Measurements from ENCODE around the gene KCNA1. TPM values are rescaled to one million over a fixed set of nuclear protein-coding genes. Genes with fewer than 3 reads are reported as not detected.

The KCNA1 gene
- total and polyA plus RNA-seq, 9 donors: 0.01 to 0.25 (median 0.20) TPM; not detected in 4

GRCh38 chr12:4908684-4909409 lies 858 bp upstream of the KCNA1 start:
- Histone ChIP-seq H3K27ac (no peak overlapping the region), H3K4me3 (no peak overlapping the region), H3K9me3 (peaks cover 0 to 9% of the 10 kb centered on the region in 2 donors), H3K36me3 (no peaks in the 10 kb centered on the region), H3K4me1 (ENCODE audit: insufficient read depth) (peaks cover 5% of the 10 kb centered on the region), H3K27me3 (no peaks in the 10 kb centered on the region)
- TF ChIP-seq POLR2A (IDR thresholded peaks at IDR 0.05) (no peak), EP300 (IDR thresholded peaks at IDR 0.05) (no peak), CTCF (IDR thresholded peaks at IDR 0.05) (no peak)
- intact Hi-C loops (cut with DNase I): no loop called here
- WGBS, 3 donors: 0 to 2% (median 1%) methylated on average over 31 of the region's 31 CpGs
- DNase-seq: no peak

GRCh38 chr12:4909410-4909733 lies 333 bp upstream of the KCNA1 start:
- 0 to 1% (median 1%) methylated on average over 24 of the region's 24 CpGs for WGBS, 3 donors
- Histone ChIP-seq H3K27me3 (no peaks in the 10 kb centered on the region), H3K4me3 (no peak overlapping the region), H3K36me3 (no peaks in the 10 kb centered on the region), H3K27ac (no peak overlapping the region), H3K4me1 (ENCODE audit: insufficient read depth) (peaks cover 5% of the 10 kb centered on the region), H3K9me3 (peaks cover 0 to 9% of the 10 kb centered on the region in 2 donors)
- no peak for DNase-seq
- intact Hi-C loops (cut with DNase I): no loop called here
- TF ChIP-seq POLR2A (IDR thresholded peaks at IDR 0.05) (no peak), CTCF (IDR thresholded peaks at IDR 0.05) (no peak), EP300 (IDR thresholded peaks at IDR 0.05) (no peak)

GRCh38 chr12:4910502-4911315 lies 1.0 kb downstream of the KCNA1 start:
- TF ChIP-seq CTCF (IDR thresholded peaks at IDR 0.05) (no peak), POLR2A (IDR thresholded peaks at IDR 0.05) (no peak), EP300 (IDR thresholded peaks at IDR 0.05) (no peak)
- Histone ChIP-seq H3K27me3 (no peaks in the 10 kb centered on the region), H3K4me3 (peak overlapping the region; percentile 29), H3K27ac (no peak overlapping the region), H3K4me1 (ENCODE audit: insufficient read depth) (peaks cover 5% of the 10 kb centered on the region), H3K9me3 (peaks cover 0 to 9% of the 10 kb centered on the region in 2 donors), H3K36me3 (no peaks in the 10 kb centered on the region)
- DNase-seq: no peak
- intact Hi-C loops (cut with DNase I): no loop called here
- 0 to 1% (median 1%) methylated on average over 46 to 49 of the region's 49 CpGs for WGBS, 3 donors

GRCh38 chr12:4911316-4911994 lies 1.8 kb downstream of the KCNA1 start:
- Histone ChIP-seq H3K4me1 (ENCODE audit: insufficient read depth) (peaks cover 5% of the 10 kb centered on the region), H3K27ac (no peak overlapping the region), H3K9me3 (peaks cover 0 to 9% of the 10 kb centered on the region in 2 donors), H3K4me3 (no peak overlapping the region), H3K36me3 (no peaks in the 10 kb centered on the region), H3K27me3 (no peaks in the 10 kb centered on the region)
- no peak for TF ChIP-seq POLR2A (IDR thresholded peaks at IDR 0.05)
- no peak for TF ChIP-seq EP300 (IDR thresholded peaks at IDR 0.05)
- TF ChIP-seq CTCF (IDR thresholded peaks at IDR 0.05): no peak
- intact Hi-C loops (cut with DNase I): no loop called here
- DNase-seq: no peak
- WGBS, 3 donors: 38 to 57% (median 43%) methylated on average over 44 to 61 of the region's 61 CpGs

All from ovary (tissue), 9 donors.